Ureter (tissue), 1 donor: ENCODE data around the gene CUX1. TPM values are rescaled to one million over a fixed set of nuclear protein-coding genes. Genes with fewer than 3 reads are reported as not detected.
"Not testable (repeated sequence)": the region's sequence is repeated elsewhere in the genome, so short reads cannot be mapped to it uniquely, and the experiment has no call there.

Experiments used
- DNase-seq: peaks from one replicate; pipeline ENCODE4 v3.0.0-alpha.2; 2020; ENCODE audit warnings: low spot score
- total RNA-seq: library from RNA; stranded (reverse); gene quantifications from one replicate; pipeline ENCODE4 v1.2.4, GENCODE V29; 2023
- donor health status: DM: yes; HTN: yes; CAD: no.

The CUX1 gene
- total RNA-seq: 103 TPM

- DNase-seq: no peak
Observed at GRCh38 chr7:101817471-101818286, at the start of gene CUX1. Gene CUX1 (plus strand): TSS chr7:101817626. CDS start chr7:101817640, 14 bp downstream.

DNA sequence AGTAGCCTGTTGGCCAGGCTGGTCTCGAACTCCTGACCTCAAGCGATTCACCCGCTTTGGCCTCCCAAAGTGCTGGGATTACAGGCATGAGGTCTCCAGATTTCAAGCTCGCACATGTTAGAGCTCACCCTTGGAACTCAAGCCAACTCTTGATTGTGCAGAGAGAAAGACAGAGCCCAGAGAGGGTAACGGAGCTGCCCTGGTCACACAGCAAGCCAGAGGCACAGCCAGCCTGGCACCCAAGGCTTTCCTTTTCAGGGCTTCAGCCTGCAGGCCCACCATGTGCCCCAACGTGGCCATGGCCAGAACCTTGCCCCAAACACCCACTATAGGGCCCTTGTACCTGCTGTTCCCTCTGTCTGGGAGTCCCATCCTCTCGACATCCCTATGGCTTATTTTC lies 49.1 kb upstream of the CUX1 start:
- no peak for DNase-seq

DNA sequence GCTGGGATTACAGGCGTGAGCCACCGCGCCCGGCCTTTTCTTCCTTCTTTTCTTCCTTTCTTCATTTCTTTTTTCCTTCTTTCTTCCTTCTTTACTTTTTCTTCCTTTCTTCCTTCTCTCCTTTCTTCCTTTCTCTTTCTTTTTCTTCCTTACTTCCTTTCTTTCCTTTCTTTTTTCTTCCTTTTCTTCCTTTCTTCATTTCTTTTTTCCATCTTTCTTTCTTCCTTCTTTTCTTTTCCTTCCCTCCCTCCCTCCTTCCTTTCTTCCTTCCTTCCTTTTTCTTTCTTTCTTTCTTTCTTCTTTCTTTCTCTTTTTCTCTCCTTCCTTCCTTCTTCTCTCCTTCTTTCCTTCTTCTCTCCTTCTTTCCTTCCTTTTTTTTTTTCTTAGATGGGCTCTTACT lies 47.0 kb upstream of the CUX1 start:
- DNase-seq: no peak

DNA sequence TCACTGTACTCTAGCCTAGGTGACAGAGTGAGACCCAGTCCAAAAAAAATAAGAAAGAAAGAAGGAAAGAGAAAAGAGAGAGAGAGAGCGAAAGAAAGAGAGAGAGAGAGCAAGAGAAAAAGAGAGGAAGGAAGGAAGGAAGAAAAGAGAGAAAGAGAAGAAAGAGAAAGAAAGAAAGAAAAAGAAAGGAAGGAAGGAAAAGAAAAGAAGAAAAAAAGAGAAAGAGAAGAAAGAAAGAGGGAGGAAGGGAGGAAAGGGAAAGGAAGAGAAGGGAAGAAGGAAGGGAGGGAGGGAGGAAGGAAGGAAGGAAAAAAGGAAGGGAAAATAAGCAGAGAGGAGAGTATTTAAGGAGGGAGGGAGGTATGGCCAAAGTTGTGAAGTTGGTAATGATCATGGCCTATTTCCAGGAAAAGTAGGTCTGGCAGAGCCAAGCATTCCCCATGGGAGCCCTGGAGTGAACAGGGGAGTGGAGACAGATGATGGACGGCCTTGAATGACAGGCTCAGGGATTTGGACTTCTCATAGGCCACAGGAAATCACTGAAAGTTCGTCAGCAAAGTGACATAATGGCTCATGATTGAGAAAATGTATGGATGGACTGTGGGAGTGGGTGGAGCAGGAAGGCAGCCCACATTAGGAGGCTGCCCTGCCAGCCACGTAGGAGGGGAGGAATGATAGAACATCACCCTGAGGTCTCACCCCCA lies 44.8 kb upstream of the CUX1 start:
- DNase-seq: no peak

DNA sequence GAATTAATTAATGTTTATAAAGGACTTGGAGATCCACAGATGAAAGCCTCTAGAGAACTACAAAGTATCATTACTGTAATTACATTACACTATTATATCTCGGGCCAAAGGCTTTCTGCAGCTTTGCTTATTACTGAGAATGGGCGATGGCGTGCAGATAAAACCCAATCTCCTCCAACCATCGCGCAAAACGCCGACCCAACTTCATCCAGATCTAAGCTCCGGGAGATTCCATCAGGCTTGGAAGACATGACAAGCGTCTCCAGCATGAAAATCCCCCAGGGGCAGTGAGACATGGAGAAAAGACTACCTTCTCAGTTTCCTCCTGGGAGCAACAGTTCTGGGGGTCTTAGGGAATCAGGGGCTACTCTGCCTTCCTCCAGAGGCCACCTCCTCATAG lies 42.2 kb upstream of the CUX1 start:
- no peak for DNase-seq

DNA sequence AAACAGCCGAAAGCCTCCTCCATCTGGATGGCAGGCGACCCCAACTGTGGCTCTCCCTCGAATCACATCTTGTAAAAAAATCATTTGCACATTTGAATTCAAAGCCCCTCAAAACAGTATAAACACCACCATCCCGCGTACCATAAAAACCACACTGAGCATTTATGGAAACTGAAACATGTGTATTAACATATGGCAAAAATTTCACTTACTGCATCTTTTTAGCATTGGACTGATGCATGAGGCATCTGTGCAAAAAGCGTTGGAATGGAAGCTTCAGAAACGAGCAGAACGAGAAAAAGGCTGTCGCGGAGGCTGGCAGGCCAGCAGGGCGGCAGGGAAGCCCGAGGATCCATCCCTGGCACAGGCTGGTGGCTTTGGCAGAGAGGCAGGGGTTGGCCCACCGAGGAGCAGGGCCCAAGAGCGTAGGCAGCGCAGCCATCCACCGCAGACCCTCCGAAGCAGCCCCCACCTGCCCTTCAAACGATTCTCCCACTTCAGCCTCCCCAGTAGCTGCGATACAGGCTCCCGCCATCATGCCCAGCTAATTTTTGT lies 39.3 kb upstream of the CUX1 start:
- DNase-seq: no peak

DNA sequence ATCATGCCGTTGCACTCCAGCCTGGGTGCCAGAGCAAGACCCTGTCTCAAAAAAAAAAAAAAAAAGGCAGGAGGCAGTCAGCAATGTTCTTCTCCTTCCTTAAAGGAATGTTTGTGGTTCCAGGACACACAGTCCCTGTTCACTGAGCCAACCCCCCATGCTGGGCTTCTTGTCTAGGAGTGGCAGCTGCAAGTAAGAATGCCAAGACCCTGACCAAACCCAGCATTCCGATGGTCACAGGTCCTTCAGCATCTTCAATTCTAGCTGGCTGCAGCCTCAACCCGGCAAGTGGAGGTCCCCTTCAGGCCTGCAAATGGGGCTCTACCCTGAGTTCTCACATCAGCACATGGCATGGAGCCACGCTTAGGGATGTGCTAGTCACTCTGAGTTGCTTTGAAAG lies 38.2 kb upstream of the CUX1 start:
- no peak for DNase-seq

GRCh38 chr7:101780281-101780680 lies 37.1 kb upstream of the CUX1 start:
- no peak for DNase-seq

DNA sequence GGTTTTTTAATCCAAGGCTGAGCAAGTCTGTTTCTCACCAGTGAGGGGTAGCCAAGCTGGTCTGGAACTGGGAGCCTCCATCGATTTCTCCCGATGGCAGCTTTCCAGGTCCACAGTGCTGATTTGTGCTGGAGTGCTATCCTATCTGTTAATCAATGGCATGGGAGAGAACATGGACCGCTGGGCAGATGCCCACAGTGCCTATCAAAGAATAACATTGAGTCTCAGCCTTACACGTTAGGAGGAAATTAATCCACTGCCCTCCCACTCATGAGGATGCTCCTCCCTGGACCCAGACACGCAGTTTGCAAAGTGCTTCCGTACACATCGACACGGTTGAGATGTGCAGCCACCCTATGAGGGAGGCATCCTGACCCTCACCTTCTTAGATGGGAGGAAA lies 36.0 kb upstream of the CUX1 start:
- no peak for DNase-seq

GRCh38 chr7:101782476-101782875 lies 35.0 kb upstream of the CUX1 start:
- no peak for DNase-seq

GRCh38 chr7:101782896-101783295 lies 34.5 kb upstream of the CUX1 start:
- DNase-seq: no peak

- no peak for DNase-seq
Observed at GRCh38 chr7:101783381-101784181, 33.8 kb upstream of the CUX1 start.

- DNase-seq: no peak
Observed at GRCh38 chr7:101784292-101785127, 32.9 kb upstream of the CUX1 start.

- no peak for DNase-seq
Observed at GRCh38 chr7:101787864-101788263, 29.6 kb upstream of the CUX1 start.

DNA sequence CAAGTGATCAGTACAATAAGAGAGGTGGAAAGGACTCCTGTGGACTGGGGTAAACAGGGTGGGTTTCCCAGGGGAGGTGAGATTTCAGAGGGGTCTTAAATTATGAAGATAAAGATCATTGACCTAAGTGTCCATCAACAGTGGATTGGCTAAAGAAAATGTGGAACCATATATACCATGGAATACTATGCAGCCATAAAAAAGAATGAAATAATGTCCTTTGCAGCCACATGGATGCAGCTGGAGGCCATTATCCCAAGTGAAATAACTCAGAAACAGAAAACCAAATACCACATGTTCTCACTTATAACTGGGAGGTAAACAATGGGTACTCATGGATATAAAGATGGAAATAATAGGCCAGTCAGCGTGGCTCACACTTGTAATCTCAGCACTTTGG lies 28.9 kb upstream of the CUX1 start:
- DNase-seq: no peak

- DNase-seq: no peak
Observed at GRCh38 chr7:101790566-101791293, 26.7 kb upstream of the CUX1 start.

DNA sequence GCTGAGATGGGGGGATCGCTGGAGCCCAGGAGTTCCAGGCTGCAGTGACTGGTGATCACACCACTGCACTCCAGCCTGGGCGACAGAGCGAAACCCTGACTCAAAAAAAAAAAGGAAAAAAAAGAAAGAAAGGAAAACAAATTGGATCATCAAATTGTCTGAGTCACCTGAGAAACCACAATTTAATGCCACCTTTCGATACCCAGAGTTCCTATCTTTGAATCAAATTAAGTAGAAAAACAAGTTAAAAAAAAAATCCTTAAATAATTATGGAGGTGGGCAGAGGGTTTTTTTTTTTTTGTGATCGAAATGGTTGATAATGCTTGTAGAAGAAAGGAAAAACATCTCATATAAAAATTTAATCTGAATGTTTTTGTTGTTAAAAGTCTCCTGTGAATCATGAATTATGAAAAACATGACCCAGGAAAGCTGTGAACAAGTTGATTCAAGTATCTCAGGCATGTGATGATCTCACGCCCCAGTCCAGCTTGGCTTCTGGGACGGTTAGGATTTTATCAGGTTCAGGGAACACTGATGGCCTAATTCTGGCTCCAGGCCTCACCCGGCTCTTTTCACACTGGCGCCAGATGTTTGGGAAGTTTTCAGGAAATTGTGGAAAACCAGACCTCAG lies 25.3 kb upstream of the CUX1 start:
- DNase-seq: no peak

DNA sequence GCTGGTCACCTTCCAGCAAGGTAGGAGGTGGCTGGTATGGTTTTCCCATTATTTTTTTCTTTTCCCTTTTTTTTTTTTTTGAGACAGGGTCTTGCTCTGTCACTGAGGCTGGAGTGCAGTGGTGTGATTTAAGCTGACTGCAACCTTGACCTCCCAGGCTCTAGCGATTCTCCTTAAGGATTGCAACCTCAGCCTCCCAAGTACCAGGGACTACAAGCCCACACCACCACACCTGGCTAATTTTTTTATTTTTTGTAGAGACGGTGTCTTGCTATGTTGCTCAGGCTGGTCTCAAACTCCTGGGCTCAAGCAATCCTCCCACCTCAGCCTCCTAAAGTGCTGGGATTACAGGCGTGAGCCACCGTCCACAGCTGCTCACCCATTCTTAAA lies 24.7 kb upstream of the CUX1 start:
- not testable (repeated sequence) for DNase-seq

GRCh38 chr7:101795461-101795860 lies 22.0 kb upstream of the CUX1 start:
- DNase-seq: no peak

DNA sequence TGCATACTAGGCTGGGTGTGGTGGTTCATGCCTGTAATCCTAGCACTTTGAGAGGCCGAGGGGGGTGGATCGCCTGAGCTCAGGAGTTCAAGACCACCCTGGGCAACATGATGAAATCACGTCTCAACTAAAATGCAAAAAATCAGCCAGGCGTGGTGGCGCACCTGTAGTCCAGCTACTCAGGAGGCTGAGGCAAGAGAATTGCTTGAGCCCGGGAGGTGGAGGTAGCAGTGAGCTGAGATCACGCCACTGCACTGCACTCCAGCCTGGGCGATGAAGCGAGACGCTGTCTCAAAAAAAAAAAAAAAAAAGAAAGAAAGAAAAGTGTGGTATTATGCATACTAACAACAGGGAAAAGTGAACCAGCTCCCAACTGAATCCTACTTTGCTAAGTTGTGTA lies 19.3 kb upstream of the CUX1 start:
- not testable (repeated sequence) for DNase-seq
